Transverse colon (tissue), 4 donors: ENCODE results near the gene ARPC1A. TPM values are rescaled to one million over a fixed set of nuclear protein-coding genes. Genes with fewer than 3 reads are reported as not detected.

Source experiments
- DNase-seq: peaks from one replicate; pipeline ENCODE4 v3.0.0-alpha.2; 2019
- H3K27ac ChIP-seq, 4 donors: fragments of 200-600 bp; sonication (generic); 2 replicates each; pipeline ENCODE4 v1.5.1; 2016 to 2018; ENCODE audit warnings: inconsistent platforms in 4 of 4
- H3K27me3 ChIP-seq: fragments of 200-600 bp; sonication (generic); 2 replicates; pipeline ENCODE4 v1.5.1; 2017; ENCODE audit warnings: inconsistent platforms
- H3K36me3 ChIP-seq, 4 donors: fragments of 200-600 bp; sonication (generic); 2 replicates each; pipeline ENCODE4 v1.5.1; 2017 to 2019; ENCODE audit warnings: inconsistent platforms in 4 of 4
- H3K4me1 ChIP-seq, 4 donors: fragments of 200-600 bp; sonication (generic); 2 replicates each; pipeline ENCODE4 v1.5.1; 2017 to 2020; ENCODE audit warnings: inconsistent platforms in 4 of 4
- H3K4me3 ChIP-seq, 4 donors: fragments of 200-600 bp; sonication (generic); 1 replicate in 1 of 4; 2 replicates in 3 of 4; pipeline versions ENCODE4 v1.5.1 to v1.6.1; 2017 to 2019; ENCODE audit warnings: inconsistent platforms in 4 of 4
- H3K9me3 ChIP-seq, 2 donors: fragments of 200-600 bp; sonication (generic); 2 replicates each; pipeline ENCODE4 v1.5.1; 2017 to 2019; ENCODE audit warnings: inconsistent platforms in 2 of 2
- EP300 ChIP-seq: sonication (generic); formaldehyde crosslinking; IDR thresholded peaks from one replicate; pipeline ENCODE4 v1.6.1; 2017; ENCODE audit warnings: antibody characterized with exemption, low read depth
- POLR2A ChIP-seq: fragments of 450-650 bp; IDR thresholded peaks from one replicate; pipeline ENCODE4 v1.6.1; 2016; ENCODE audit warnings: antibody characterized with exemption, mild to moderate bottlenecking, moderate library complexity
- POLR2AphosphoS5 ChIP-seq, 3 donors: sonication (generic); formaldehyde crosslinking; IDR thresholded peaks; one replicate each; pipeline ENCODE4 v1.6.1; 2016; ENCODE audit warnings: antibody characterized with exemption in 3 of 3
- WGBS, 2 donors: methylation state at CpG; one replicate each; pipeline ENCODE4 v1.1.5; 2018; ENCODE audit warnings: low coverage in 1 of 2; 5-methylcytosine and 5-hydroxymethylcytosine counted together
- in situ Hi-C, 4 donors: fragments of 200-750 bp; cut with MboI; loops; one replicate each; pipeline versions ENCODE4 v1.15.0 to v1.15.1; 2017; ENCODE audit warnings: low sequenced_read_pairs in 3 of 4, low pct_ligation_motif_present in 1 of 4, low pct_unique_long_range_greater_than_20kb in 1 of 4
- intact Hi-C: fragments of 100-400 bp; cut with DNase I; formaldehyde crosslinking; loops from one replicate; pipeline ENCODE4 v1.15.1; 2023; ENCODE audit warnings: low total_unique reads
- total RNA-seq, 4 donors: library from RNA; depleted of rRNA; stranded (reverse); fragments of >200 nt; gene quantifications; one replicate each; pipeline ENCODE4 v1.1.0, GENCODE V29; 2016
- TF ChIP-seq, protein P1 (sequence below), 5 experiments: fragments of 200-600 bp in 3 of 5; fragments of 450-650 bp in 2 of 5; sonication (generic) in 3 of 5; IDR thresholded peaks; 1 replicate in 2 of 5; 2 replicates in 3 of 5; pipeline ENCODE4 v1.5.1; 2016 to 2017; ENCODE audit warnings: antibody characterized with exemption in 5 of 5, inconsistent platforms in 3 of 5, mild to moderate bottlenecking in 2 of 5, moderate library complexity in 1 of 5

ARPC1A gene
- total RNA-seq, 4 donors from 2014 or later = 104 to 186 (median 147) TPM

DNA sequence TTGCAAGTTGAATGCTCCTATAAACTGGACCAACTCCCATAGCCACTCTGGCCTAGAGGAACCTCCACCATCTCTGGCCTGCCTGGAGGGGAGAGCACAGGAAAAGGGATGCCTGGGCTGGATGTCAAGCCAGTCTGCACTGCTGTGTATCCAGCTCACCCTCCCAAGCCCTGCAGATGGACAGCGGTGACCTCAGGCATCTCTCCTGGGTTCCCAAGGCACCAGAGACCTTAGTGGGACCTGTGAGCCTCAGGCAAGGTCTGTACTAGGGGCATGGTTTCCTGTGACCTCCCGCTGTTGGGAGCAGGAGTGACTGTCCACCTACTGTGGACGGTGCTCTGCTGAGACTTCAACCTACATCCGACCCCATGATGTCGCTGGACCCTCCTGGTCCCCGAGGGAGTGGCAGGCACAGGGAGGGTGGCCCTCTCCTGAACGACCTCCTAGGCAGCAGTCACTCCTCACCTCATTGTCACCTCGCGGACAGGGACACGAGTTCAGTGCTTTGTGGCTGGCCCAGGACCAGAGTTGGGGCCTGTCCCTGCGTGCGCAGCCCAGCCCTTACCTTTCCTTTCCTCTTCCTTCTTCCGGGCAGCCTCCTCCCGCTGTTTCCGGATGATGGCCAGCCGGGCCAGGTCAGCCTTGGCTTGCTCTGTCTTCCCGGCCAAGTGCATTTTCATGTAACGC is 71.7 kb downstream of the ARPC1A start:
- TF ChIP-seq, protein P1, sequence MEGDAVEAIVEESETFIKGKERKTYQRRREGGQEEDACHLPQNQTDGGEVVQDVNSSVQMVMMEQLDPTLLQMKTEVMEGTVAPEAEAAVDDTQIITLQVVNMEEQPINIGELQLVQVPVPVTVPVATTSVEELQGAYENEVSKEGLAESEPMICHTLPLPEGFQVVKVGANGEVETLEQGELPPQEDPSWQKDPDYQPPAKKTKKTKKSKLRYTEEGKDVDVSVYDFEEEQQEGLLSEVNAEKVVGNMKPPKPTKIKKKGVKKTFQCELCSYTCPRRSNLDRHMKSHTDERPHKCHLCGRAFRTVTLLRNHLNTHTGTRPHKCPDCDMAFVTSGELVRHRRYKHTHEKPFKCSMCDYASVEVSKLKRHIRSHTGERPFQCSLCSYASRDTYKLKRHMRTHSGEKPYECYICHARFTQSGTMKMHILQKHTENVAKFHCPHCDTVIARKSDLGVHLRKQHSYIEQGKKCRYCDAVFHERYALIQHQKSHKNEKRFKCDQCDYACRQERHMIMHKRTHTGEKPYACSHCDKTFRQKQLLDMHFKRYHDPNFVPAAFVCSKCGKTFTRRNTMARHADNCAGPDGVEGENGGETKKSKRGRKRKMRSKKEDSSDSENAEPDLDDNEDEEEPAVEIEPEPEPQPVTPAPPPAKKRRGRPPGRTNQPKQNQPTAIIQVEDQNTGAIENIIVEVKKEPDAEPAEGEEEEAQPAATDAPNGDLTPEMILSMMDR (IDR thresholded peaks at IDR 0.05) = no peak
- TF ChIP-seq POLR2A (no peak), EP300 (no peak), POLR2AphosphoS5 (IDR thresholded peaks at IDR 0.05) (no peak)
- Histone ChIP-seq H3K27me3 (no peaks in the 10 kb centered on the region), H3K9me3 (no peaks in the 10 kb centered on the region), H3K4me3 (no peak overlapping the region), H3K27ac (no peak overlapping the region), H3K36me3 (peaks cover 0 to 33% (median 8%) of the 10 kb centered on the region in 4 donors), H3K4me1 (peaks cover 9 to 12% (median 11%) of the 10 kb centered on the region in 4 donors)
- intact Hi-C loops = no loop called here
- 87 to 100% methylated on average over 1 to 18 of the region's 18 CpGs for WGBS, 2 donors
- no peak for DNase-seq
- in situ Hi-C loops = no loop called here

DNA sequence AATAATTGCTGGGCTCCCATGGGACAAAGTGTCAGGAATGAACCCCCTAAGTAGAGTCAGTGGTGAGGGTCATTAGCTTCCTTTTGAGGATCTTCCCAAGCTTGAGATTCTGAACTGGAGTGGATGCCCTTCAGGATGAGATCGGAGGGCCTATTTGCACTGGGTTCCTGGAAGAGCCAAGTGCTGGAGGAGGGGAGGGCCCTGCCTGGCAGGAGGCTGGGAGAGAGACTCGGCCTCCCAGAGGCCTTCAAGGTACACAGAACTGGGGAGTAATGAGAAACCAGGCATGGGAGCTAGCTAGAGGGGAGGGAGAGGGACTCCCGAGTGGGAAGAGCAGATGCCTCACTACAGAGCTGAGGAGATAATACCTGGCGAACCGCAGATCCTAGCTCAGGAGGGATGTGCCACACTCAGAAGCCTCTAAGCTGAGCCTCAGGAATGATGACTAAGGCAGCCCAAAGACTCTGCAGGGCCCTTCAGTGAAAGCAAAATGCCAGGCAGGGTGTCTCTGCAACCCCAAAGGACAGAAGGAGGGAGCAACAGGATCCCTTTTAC is 73.3 kb downstream of the ARPC1A start:
- Histone ChIP-seq H3K27me3 (no peaks in the 10 kb centered on the region), H3K27ac (no peak overlapping the region), H3K36me3 (peaks cover 0 to 33% (median 11%) of the 10 kb centered on the region in 4 donors), H3K4me1 (peaks cover 0 to 2% (median 0%) of the 10 kb centered on the region in 4 donors), H3K9me3 (no peaks in the 10 kb centered on the region), H3K4me3 (no peak overlapping the region)
- WGBS, 2 donors = 66 to 76% methylated on average over 4 to 5 of the region's 5 CpGs
- intact Hi-C loops (no loop called here), in situ Hi-C loops (no loop called here)
- no peak for DNase-seq
- TF ChIP-seq POLR2A = no peak
- no peak for TF ChIP-seq EP300
- no peak for TF ChIP-seq POLR2AphosphoS5 (IDR thresholded peaks at IDR 0.05)
- TF ChIP-seq, protein P1 (IDR thresholded peaks at IDR 0.05) = no peak

DNA sequence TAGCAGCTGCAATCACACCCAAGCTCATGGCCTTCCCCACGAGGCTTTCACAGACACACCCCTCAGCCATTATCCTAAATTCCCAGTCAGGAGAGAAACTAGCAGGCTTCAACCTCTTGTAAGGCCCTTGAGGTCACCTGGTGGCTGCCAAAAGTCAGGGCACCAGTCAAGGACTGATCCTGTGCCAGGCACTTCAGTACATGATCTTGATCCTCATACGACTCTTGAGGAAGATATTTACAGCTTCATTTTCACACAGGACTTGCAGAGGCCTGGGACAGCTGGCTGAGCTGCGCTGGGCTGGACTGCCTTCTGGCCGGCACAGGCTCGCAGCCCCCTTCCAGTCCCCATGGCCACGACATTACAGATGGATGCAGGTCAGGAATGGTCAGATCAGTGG is 73.9 kb downstream of the ARPC1A start:
- no peak overlapping the region for H3K4me3 ChIP-seq
- peaks cover 0 to 4% (median 0%) of the 10 kb centered on the region in 4 donors for H3K4me1 ChIP-seq
- H3K27ac ChIP-seq = no peak overlapping the region
- no peak for TF ChIP-seq EP300
- TF ChIP-seq, protein P1 (IDR thresholded peaks at IDR 0.05) = no peak
- TF ChIP-seq POLR2A = no peak
- no peak for TF ChIP-seq POLR2AphosphoS5 (IDR thresholded peaks at IDR 0.05)
- DNase-seq = no peak
- no peaks in the 10 kb centered on the region for H3K9me3 ChIP-seq
- WGBS, 2 donors = 80% methylated on average over 6 of the region's 6 CpGs; no CpG with 5 or more reads in 1 of the 2 donors
- no peaks in the 10 kb centered on the region for H3K27me3 ChIP-seq
- H3K36me3 ChIP-seq = peaks cover 0 to 33% (median 11%) of the 10 kb centered on the region in 4 donors
- intact Hi-C loops (no loop called here), in situ Hi-C loops (no loop called here)

DNA sequence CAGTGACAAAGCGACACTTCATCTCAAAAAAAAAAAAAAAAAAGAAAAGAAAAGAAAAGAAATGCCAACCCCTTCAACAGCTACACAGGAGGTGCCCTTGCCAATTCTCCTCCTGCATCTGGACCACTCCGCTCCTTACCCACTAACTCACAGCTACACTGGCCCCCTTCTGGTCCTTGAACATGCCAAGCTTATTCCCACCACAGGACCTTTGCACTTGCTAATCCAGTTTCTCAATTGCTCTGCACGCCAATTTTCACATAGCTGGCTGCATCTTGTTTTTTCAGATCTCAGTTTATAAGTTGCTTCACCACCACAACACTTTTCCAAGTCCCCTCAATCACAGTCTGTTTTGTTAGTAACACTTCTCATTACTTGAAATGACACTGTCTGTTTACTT is 77.2 kb downstream of the ARPC1A start:
- no peak for DNase-seq

More for the DNA sequence above, 77.2 kb downstream of the ARPC1A start:
- no peaks in the 10 kb centered on the region for H3K9me3 ChIP-seq
- H3K36me3 ChIP-seq = peaks cover 0 to 27% (median 5%) of the 10 kb centered on the region in 4 donors
- no peak for TF ChIP-seq EP300
- no peak for TF ChIP-seq POLR2A
- no peak for TF ChIP-seq POLR2AphosphoS5 (IDR thresholded peaks at IDR 0.05)
- TF ChIP-seq, protein P1 (IDR thresholded peaks at IDR 0.05) = no peak
- no peak overlapping the region for H3K4me3 ChIP-seq
- peaks cover 9 to 22% (median 21%) of the 10 kb centered on the region in 4 donors for H3K4me1 ChIP-seq
- WGBS, 2 donors = 97 to 100% methylated on average over 1 to 3 of the region's 3 CpGs
- in situ Hi-C loops = no loop called here
- no peaks in the 10 kb centered on the region for H3K27me3 ChIP-seq
- H3K27ac ChIP-seq = no peak overlapping the region
- intact Hi-C loops = no loop called here
